ENCODE data around the gene KTN1.

KTN1 gene

DNA sequence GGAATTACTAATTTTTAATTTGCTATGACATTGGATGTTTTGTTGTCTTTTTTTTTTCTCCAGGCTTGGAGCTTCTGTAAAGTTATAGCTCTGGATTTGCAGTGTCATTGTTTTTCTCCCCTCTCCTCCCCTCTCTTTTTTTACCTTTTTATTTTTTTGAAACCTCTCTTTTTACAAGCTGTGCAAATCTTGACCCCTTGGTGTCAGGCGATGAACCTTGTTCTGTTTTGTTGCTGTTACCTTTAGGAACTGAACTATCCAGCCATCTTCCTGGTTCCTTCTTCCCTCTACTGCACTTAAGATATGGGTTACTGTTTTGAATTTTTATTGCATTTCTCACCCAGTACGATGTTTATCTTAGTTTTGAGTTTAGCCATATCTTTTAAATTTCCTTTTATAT lies 13.7 kb downstream of the KTN1 start:
- Histone ChIP-seq H3K27me3 (ENCODE audit: control insufficient read depth in 1 of 2, insufficient read depth in 2 of 2, low read length in 2 of 2) (no peaks in the 10 kb centered on the region), H3K4me3 (ENCODE audit: low read depth in 1 of 2, low read length in 2 of 2) (no peak overlapping the region), H3K27ac (ENCODE audit: low read depth, low read length) (no peak overlapping the region), H3K9ac (ENCODE audit: low read length) (no peak overlapping the region), H3K9me3 (ENCODE audit: low read length) (no peaks in the 10 kb centered on the region), H3K36me3 (ENCODE audit: insufficient read depth, low read length) (no peaks in the 10 kb centered on the region), H3K4me1 (ENCODE audit: insufficient read depth, low read length) (peaks cover 9% of the 10 kb centered on the region)

GRCh38 chr14:55599250-55599879 lies 19.4 kb downstream of the KTN1 start:
- no peaks in the 10 kb centered on the region for H3K9me3 ChIP-seq (ENCODE audit: low read length)

GRCh38 chr14:55600784-55601561 lies 21.0 kb downstream of the KTN1 start:
- H3K27me3 ChIP-seq (ENCODE audit: control insufficient read depth in 1 of 2, insufficient read depth in 2 of 2, low read length in 2 of 2) = no peaks in the 10 kb centered on the region
- no peaks in the 10 kb centered on the region for H3K9me3 ChIP-seq (ENCODE audit: low read length)
- no peak overlapping the region for H3K4me3 ChIP-seq (ENCODE audit: low read depth in 1 of 2, low read length in 2 of 2)
- H3K27ac ChIP-seq (ENCODE audit: low read depth, low read length) = no peak overlapping the region
- H3K36me3 ChIP-seq (ENCODE audit: insufficient read depth, low read length) = no peaks in the 10 kb centered on the region
- H3K9ac ChIP-seq (ENCODE audit: low read length) = no peak overlapping the region
- peaks cover 6% of the 10 kb centered on the region for H3K4me1 ChIP-seq (ENCODE audit: insufficient read depth, low read length)

More at GRCh38 chr14:55599250-55599879, 19.4 kb downstream of the KTN1 start:
- H3K36me3 ChIP-seq (ENCODE audit: insufficient read depth, low read length) = no peaks in the 10 kb centered on the region
- H3K4me1 ChIP-seq (ENCODE audit: insufficient read depth, low read length) = peaks cover 3% of the 10 kb centered on the region
- H3K4me3 ChIP-seq (ENCODE audit: low read depth in 1 of 2, low read length in 2 of 2) = no peak overlapping the region
- no peak overlapping the region for H3K9ac ChIP-seq (ENCODE audit: low read length)
- H3K27ac ChIP-seq (ENCODE audit: low read depth, low read length) = no peak overlapping the region
- no peaks in the 10 kb centered on the region for H3K27me3 ChIP-seq (ENCODE audit: control insufficient read depth in 1 of 2, insufficient read depth in 2 of 2, low read length in 2 of 2)

DNA sequence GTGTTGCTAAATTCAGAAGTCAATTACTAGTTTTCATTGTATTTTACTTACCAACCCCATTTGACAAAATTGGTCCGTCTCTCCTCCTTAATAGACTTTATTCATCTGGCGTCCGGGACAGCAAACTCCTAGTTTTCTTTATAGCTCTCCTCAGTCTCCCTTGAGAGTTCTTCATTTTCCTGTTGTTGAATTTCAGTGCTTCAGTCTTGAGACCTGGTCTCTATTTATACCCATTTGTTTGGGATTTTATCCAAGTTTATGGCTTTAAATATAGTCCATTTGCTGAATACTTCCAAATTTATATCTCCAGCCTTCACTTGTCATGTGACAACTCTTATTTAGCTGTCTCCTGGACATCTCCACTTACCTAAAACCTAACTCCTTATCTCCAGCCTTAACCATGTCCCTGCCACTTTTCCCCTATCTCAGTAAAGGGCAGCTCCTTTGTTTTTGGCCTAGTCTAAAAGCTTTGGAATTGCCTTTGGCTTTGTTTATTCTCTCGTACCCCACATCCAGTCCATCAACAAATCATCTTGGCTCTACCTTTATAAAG lies 23.5 kb downstream of the KTN1 start:
- Histone ChIP-seq H3K27ac (ENCODE audit: low read depth, low read length) (no peak overlapping the region), H3K4me1 (ENCODE audit: insufficient read depth, low read length) (peaks cover 6% of the 10 kb centered on the region)

DNA sequence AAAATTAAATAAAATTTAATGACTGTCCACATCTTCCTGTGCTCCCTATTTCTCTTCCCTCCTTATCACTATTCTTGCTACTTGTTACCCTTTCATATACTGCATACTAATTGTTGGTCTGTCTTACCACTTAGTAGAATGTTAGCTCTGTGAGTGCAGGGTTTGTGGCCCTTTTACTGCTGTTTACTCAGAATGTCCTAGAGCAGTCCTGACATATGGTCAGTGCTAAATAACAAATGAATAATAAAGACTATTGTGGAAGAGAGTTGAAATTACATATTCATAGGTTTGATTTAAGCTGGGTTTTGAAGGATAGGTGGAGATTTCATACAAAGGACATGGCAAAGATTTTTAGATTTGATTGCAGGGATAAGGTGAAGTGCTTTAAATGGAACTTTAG lies 24.5 kb downstream of the KTN1 start:
- H3K9me3 ChIP-seq (ENCODE audit: low read length) = no peaks in the 10 kb centered on the region
- H3K27ac ChIP-seq (ENCODE audit: low read depth, low read length) = no peak overlapping the region
- H3K36me3 ChIP-seq (ENCODE audit: insufficient read depth, low read length) = no peaks in the 10 kb centered on the region
- H3K4me3 ChIP-seq (ENCODE audit: low read depth in 1 of 2, low read length in 2 of 2) = no peak overlapping the region
- H3K9ac ChIP-seq (ENCODE audit: low read length) = no peak overlapping the region
- H3K27me3 ChIP-seq (ENCODE audit: control insufficient read depth in 1 of 2, insufficient read depth in 2 of 2, low read length in 2 of 2) = no peaks in the 10 kb centered on the region
- H3K4me1 ChIP-seq (ENCODE audit: insufficient read depth, low read length) = peaks cover 8% of the 10 kb centered on the region

More for the DNA sequence above, 23.5 kb downstream of the KTN1 start:
- no peaks in the 10 kb centered on the region for H3K27me3 ChIP-seq (ENCODE audit: control insufficient read depth in 1 of 2, insufficient read depth in 2 of 2, low read length in 2 of 2)
- no peak overlapping the region for H3K9ac ChIP-seq (ENCODE audit: low read length)
- H3K36me3 ChIP-seq (ENCODE audit: insufficient read depth, low read length) = no peaks in the 10 kb centered on the region
- H3K4me3 ChIP-seq (ENCODE audit: low read depth in 1 of 2, low read length in 2 of 2) = no peak overlapping the region
- no peaks in the 10 kb centered on the region for H3K9me3 ChIP-seq (ENCODE audit: low read length)

- Histone ChIP-seq H3K9me3 (ENCODE audit: low read length) (no peaks in the 10 kb centered on the region), H3K27ac (ENCODE audit: low read depth, low read length) (no peak overlapping the region), H3K27me3 (ENCODE audit: control insufficient read depth in 1 of 2, insufficient read depth in 2 of 2, low read length in 2 of 2) (no peaks in the 10 kb centered on the region), H3K36me3 (ENCODE audit: insufficient read depth, low read length) (no peaks in the 10 kb centered on the region), H3K9ac (ENCODE audit: low read length) (no peak overlapping the region), H3K4me1 (ENCODE audit: insufficient read depth, low read length) (peaks cover 13% of the 10 kb centered on the region), H3K4me3 (ENCODE audit: low read depth in 1 of 2, low read length in 2 of 2) (no peak overlapping the region)
Observed at GRCh38 chr14:55604900-55605418, 25.0 kb downstream of the KTN1 start.

DNA sequence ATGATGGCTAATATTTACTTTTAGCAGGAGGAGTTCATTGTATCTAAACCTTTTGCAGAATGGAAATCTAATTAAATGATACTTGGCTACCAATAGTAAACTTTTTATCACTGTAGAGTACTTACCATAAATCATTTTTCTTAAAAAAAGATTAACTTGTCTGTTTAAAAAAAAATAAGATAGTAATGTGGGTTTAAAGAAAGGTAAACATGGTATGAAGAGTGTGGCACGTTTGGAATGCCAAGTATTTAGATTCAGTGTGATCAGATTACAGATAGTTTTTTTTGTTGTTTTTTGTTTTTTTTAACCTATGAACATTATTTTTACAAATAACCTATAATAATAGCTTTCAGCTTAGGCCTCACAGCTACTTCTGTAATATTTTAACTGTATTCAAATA lies 25.8 kb downstream of the KTN1 start:
- Histone ChIP-seq H3K4me3 (ENCODE audit: low read depth in 1 of 2, low read length in 2 of 2) (no peak overlapping the region), H3K9ac (ENCODE audit: low read length) (no peak overlapping the region), H3K9me3 (ENCODE audit: low read length) (no peaks in the 10 kb centered on the region), H3K27ac (ENCODE audit: low read depth, low read length) (no peak overlapping the region), H3K4me1 (ENCODE audit: insufficient read depth, low read length) (peaks cover 14% of the 10 kb centered on the region), H3K27me3 (ENCODE audit: control insufficient read depth in 1 of 2, insufficient read depth in 2 of 2, low read length in 2 of 2) (no peaks in the 10 kb centered on the region), H3K36me3 (ENCODE audit: insufficient read depth, low read length) (no peaks in the 10 kb centered on the region)

DNA sequence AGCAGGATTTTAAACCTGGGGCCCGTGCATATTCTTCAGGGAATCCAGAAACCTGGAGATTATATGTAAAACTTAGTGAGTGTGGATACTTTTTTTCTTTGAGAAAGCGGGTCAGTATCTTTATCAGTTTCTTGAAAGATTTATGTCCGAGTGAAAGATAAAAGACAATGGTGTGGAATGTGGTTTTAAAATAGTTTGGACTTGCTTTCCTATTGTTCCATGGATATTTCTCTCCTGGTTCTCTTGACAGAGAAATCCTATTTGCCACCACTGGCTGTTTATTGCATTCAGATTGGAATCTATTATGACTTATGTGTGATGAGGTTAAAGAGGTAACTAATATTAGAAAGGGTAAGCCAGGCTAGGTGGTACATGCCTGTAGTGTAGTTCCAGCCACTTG lies 27.4 kb downstream of the KTN1 start:
- H3K9me3 ChIP-seq (ENCODE audit: low read length) = no peaks in the 10 kb centered on the region
- no peak overlapping the region for H3K9ac ChIP-seq (ENCODE audit: low read length)
- H3K27me3 ChIP-seq (ENCODE audit: control insufficient read depth in 1 of 2, insufficient read depth in 2 of 2, low read length in 2 of 2) = no peaks in the 10 kb centered on the region
- H3K4me1 ChIP-seq (ENCODE audit: insufficient read depth, low read length) = peaks cover 14% of the 10 kb centered on the region
- H3K4me3 ChIP-seq (ENCODE audit: low read depth in 1 of 2, low read length in 2 of 2) = no peak overlapping the region
- H3K36me3 ChIP-seq (ENCODE audit: insufficient read depth, low read length) = no peaks in the 10 kb centered on the region
- H3K27ac ChIP-seq (ENCODE audit: low read depth, low read length) = no peak overlapping the region

DNA sequence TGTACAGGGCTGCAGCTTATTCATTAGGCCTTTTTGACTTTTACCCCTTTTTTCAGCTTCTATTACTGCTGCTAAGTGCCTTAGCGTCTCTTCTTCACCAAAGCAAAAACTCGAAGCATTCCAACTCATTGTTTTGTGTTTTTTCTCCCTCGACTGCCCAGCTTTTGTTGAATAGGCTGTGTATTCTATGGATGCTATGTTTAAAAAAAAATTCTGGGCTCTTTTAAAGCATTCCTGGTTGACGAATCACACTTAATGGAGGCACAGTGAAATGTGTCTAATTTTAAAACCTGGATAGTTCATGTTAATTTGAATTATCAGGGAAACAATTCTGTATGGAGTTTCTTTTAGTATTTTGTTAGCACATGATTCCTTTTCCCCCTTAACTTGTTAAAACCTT lies 29.7 kb downstream of the KTN1 start:
- Histone ChIP-seq H3K36me3 (ENCODE audit: insufficient read depth, low read length) (peaks cover 7% of the 10 kb centered on the region), H3K4me1 (ENCODE audit: insufficient read depth, low read length) (peaks cover 14% of the 10 kb centered on the region), H3K27me3 (ENCODE audit: control insufficient read depth in 1 of 2, insufficient read depth in 2 of 2, low read length in 2 of 2) (no peaks in the 10 kb centered on the region), H3K4me3 (ENCODE audit: low read depth in 1 of 2, low read length in 2 of 2) (no peak overlapping the region), H3K27ac (ENCODE audit: low read depth, low read length) (no peak overlapping the region), H3K9me3 (ENCODE audit: low read length) (no peaks in the 10 kb centered on the region), H3K9ac (ENCODE audit: low read length) (no peak overlapping the region)

GRCh38 chr14:55610713-55611370 lies 30.8 kb downstream of the KTN1 start:
- Histone ChIP-seq H3K36me3 (ENCODE audit: insufficient read depth, low read length) (peaks cover 7% of the 10 kb centered on the region), H3K9ac (ENCODE audit: low read length) (no peak overlapping the region), H3K9me3 (ENCODE audit: low read length) (no peaks in the 10 kb centered on the region), H3K4me3 (ENCODE audit: low read depth in 1 of 2, low read length in 2 of 2) (no peak overlapping the region), H3K27ac (ENCODE audit: low read depth, low read length) (no peak overlapping the region), H3K4me1 (ENCODE audit: insufficient read depth, low read length) (peaks cover 8% of the 10 kb centered on the region), H3K27me3 (ENCODE audit: control insufficient read depth in 1 of 2, insufficient read depth in 2 of 2, low read length in 2 of 2) (no peaks in the 10 kb centered on the region)

- Histone ChIP-seq H3K9ac (ENCODE audit: low read length) (no peak overlapping the region), H3K9me3 (ENCODE audit: low read length) (no peaks in the 10 kb centered on the region), H3K27ac (ENCODE audit: low read depth, low read length) (no peak overlapping the region), H3K4me3 (ENCODE audit: low read depth in 1 of 2, low read length in 2 of 2) (no peak overlapping the region), H3K27me3 (ENCODE audit: control insufficient read depth in 1 of 2, insufficient read depth in 2 of 2, low read length in 2 of 2) (no peaks in the 10 kb centered on the region), H3K4me1 (ENCODE audit: insufficient read depth, low read length) (peaks cover 8% of the 10 kb centered on the region), H3K36me3 (ENCODE audit: insufficient read depth, low read length) (peaks cover 13% of the 10 kb centered on the region)
Observed at GRCh38 chr14:55611859-55612258, 31.9 kb downstream of the KTN1 start.

All from muscle layer of colon (tissue), 2 donors.